ENCODE data around the gene LHFPL4.

LHFPL4 gene

DNA sequence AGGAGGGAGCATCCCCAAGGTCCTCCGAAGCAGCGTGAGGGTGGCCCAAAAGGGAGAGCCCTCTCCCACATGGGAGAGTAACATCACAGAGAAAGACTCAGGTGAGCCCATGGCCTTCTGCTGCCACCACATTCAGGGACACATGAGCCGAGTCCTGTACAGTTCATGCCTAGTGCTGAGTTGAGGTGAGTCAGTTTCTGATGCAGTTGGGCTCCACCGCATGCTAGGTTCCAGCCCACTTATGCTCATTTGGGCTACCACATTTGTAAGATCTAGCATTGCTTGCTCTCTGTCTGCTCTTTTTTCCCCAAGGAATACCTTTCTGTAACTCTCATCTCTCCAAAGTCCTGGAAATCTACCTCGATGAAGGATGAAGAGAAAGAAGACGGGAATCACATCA is 79.1 kb downstream of the LHFPL4 start:
- DNase-seq (ENCODE audit: low read depth in 2 of 2) = no peak

DNA sequence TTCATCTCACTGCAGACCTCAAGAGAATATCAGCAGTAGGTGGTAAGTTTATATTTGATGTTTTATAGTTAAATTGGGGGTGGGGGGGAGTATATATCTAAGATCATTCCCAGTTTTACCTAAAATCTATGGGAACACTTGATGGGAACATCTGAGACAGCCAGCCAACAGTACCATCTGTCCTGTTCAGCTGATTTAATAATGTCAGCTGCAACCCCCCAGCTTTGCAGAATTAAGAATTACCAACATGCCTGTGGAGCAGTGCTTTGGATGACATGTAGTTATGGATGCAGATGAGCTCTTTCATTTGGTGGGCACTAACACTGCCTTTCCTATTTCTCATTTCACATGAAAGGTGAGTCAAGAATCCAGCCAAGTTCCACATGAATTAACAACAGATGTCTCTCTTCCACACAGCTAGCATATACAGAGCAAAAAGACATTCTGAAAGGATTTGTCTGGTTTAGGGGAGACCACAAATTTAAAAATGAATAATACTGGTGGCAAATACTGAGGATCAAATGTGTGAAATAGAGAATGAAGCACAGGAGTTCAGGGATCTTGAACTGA is 80.0 kb downstream of the LHFPL4 start:
- no peak for DNase-seq (ENCODE audit: low read depth in 2 of 2)

DNA sequence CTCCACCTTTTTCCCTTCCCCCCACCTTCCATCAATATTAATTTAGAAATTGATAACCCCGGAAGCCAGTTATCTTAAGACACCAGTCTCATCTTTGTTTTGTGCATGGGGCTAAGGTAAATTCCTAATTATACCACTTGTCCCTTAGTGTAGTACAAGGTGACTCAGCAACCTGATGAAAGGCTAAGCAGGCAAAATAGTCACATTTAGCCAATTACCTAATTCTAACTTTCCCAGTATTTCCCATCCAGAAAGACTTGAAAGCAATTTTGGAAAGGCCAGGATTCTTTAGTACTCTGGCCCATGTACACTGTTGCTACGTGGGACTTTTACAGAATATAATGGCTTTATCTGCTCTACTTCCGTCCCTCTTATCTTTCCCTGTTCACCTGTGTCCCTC is 83.6 kb downstream of the LHFPL4 start:
- no peak for DNase-seq (ENCODE audit: low read depth in 2 of 2)

DNA sequence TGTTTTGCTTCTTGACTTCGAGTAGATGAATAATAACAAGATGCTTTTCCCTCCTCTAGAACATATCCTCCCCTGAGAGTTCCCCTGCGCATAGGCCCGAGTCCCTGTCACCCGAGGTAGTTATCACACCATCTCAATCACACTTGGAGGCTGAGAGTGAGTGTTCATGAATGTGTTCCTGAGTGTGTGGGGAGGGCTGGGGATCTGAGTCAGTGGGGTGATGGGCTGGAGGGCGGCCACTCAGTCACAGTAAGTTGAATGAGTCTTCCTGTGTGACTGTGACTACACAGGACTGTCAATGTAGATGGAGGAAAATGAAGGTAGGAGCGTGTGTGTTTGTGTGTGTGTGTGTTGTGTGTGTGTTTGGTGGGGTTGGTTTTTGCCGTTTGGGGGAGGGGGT is 85.2 kb downstream of the LHFPL4 start:
- DNase-seq (ENCODE audit: low read depth in 2 of 2) = peak in 1 of 2 donors; percentile 2

DNA sequence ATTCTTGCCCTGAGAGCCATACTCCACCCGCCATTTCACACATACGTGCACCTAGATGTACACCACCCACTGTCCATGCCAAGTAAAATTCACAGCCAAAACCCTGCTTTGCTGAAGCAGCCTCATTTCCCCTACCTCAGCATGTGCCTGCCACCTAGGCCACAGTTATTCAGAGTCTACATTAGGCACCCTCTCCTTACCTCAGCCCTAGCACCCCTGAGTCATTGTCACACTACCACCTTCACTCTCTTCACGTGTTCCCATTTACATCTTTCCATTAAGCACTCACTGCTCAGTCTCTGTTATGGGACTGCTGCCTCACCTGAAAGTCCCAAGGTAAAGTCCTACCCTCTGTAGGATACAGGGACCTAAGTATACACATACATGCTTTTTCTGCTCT is 86.2 kb downstream of the LHFPL4 start:
- no peak for DNase-seq (ENCODE audit: low read depth in 2 of 2)

DNA sequence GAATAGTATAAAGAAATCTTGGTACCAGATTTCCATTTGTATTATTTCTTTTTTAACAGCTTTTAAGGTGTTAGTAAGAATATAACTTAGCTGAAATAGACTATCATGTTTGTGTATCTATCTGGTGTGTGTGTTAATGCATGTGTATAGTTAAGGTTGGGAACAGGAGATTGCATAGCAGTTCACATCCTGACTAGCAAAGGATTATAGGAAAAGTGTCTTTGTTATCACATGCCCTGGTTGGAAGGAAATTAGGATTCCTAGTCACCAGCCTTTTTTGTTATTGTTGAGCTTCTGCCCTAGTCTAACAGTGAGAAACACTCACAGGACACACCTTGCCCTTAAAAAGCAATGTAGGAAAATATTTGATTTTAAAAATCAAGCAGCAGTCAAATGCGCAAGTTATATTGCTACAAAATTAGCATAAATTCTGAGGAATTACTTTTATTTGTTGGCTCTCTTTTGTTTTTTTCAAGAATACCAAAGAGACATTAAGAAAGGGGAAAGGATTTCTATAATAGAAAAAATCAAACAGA is 98.0 kb downstream of the LHFPL4 start:
- DNase-seq (ENCODE audit: low read depth in 2 of 2) = no peak

DNA sequence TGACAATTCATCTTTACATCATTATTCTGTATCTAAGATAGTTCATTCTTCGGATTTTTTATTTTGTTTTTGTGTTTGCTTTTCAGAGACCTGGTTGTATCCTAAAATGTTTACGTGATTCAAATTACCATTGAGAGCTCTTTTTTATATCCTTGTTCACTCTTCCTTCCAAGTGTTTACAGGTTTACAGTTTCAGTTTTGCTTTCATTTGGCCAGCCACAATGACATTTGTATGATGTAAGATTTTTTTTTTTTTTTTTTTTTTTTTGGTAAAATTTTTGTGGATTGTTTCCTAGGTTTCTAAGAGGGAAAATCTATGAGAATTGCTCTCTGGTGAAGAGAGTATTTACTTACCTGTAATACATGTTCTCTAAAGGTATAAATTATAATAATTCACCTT is 101.2 kb downstream of the LHFPL4 start:
- DNase-seq (ENCODE audit: low read depth in 2 of 2) = no peak

DNA sequence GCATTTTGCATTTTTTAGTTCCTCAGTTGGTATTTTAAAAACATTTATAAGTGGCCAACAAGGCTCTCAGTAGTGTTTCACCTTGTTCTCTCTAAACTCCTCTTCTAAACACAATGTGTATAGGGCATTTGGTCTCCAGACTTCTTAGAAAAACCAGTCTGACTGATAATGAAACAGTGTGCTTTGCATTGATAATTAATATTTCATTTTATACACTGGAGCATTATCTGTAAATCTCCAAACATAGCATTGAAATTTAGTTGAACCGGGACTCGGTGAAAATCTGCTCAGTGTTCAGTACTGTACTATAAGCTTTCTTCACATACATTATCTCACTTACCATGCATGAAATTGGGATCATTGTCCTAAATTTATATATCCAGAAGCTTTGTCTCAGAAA is 102.6 kb downstream of the LHFPL4 start:
- DNase-seq (ENCODE audit: low read depth in 2 of 2) = no peak

DNA sequence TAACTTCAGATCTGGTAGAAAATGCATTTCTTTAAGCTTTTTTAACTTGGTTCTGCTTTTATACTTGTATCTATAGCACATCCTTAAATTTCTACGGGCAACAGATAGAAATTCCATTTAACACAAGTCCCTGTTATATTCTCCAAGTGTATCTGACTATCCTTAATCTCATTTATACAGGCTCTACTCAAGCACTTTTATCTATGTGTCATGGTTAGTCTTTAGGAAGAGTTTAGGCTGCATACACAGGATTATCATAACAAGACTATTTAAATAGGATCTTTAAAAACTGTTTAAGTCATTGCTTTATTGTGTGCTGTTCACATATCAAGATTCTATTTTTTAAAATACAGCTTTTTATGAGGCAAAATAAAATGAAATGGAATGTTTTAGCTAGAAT is 103.5 kb downstream of the LHFPL4 start:
- no peak for DNase-seq (ENCODE audit: low read depth in 2 of 2)

DNA sequence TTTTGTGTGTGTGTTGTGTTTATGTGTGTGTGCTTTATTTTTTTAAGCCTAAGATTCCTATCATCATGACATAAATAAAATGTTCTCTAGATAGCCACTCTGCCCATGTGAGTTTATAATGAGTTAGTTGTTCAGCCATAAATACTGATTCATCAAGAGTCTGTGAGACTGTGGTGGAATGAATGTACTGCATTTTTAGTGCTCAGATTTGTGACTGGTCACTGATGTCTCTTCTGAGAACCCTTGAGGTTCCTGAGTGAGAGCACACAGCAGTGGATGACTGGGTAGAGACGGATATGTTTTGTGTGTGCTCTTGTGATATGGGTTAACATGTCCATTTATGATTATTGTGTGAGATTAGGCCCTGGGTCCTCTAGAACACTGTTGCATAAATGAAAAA is 105.0 kb downstream of the LHFPL4 start:
- DNase-seq (ENCODE audit: low read depth in 2 of 2) = no peak
